Kidney (tissue), 14 donors: Measurements from ENCODE around the gene INSIG2. TPM values are rescaled to one million over a fixed set of nuclear protein-coding genes. Genes with fewer than 3 reads are reported as not detected.

ENCODE experiments used
- DNase-seq, 5 donors: peaks; one replicate each; pipeline ENCODE4 v3.0.0-alpha.2; 2013 to 2020
- FAIRE-seq: peaks from 2 replicates; lab custom pipeline; 2012; peaks lifted over from hg19 to GRCh38; lab: Jason Lieb, UNC
- H3K27ac ChIP-seq, 2 donors: one replicate each; pipeline ENCODE4 v1.7.0; 2013; ENCODE audit warnings: low read depth in 2 of 2, low read length in 2 of 2, inconsistent platforms in 1 of 2
- H3K27me3 ChIP-seq: one replicate; pipeline ENCODE4 v1.7.1; 2013; ENCODE audit warnings: low read length, inconsistent platforms; ENCODE audit not compliant: control insufficient read depth, insufficient read depth
- H3K36me3 ChIP-seq, 3 donors: one replicate each; pipeline versions ENCODE4 v1.7.0 to v1.7.1; 2013; ENCODE audit warnings: low read length in 3 of 3, control low read depth in 1 of 3, inconsistent platforms in 1 of 3; ENCODE audit not compliant: insufficient read depth in 3 of 3, control insufficient read depth in 2 of 3
- H3K4me1 ChIP-seq, 3 donors: one replicate each; pipeline versions ENCODE4 v1.7.0 to v1.7.1; 2013; ENCODE audit warnings: low read length in 3 of 3, inconsistent platforms in 1 of 3, low read depth in 1 of 3; ENCODE audit not compliant: control insufficient read depth in 2 of 3, insufficient read depth in 2 of 3
- H3K4me3 ChIP-seq, 3 donors: one replicate each; pipeline versions ENCODE4 v1.7.0 to v1.8.1; 2013; ENCODE audit warnings: low read length in 3 of 3, control low read depth in 1 of 3, inconsistent platforms in 1 of 3
- H3K9ac ChIP-seq, 3 donors: one replicate each; pipeline versions ENCODE4 v1.7.0 to v1.7.1; 2013; ENCODE audit warnings: low read length in 3 of 3, control low read depth in 1 of 3, inconsistent platforms in 1 of 3
- H3K9me3 ChIP-seq, 3 donors: one replicate each; pipeline versions ENCODE4 v1.7.0 to v1.7.1; 2013; ENCODE audit warnings: low read length in 3 of 3, control low read depth in 1 of 3, inconsistent platforms in 1 of 3; ENCODE audit not compliant: control insufficient read depth in 2 of 3, insufficient read depth in 1 of 3
- intact Hi-C: fragments of 100-400 bp; cut with DNase I; formaldehyde crosslinking; loops from one replicate; pipeline ENCODE4 v1.11.1; 2022
- polyA plus RNA-seq: library from polyadenylated mRNA; stranded (reverse); fragments of 350-450 nt; fragmentation: Illumina TruSeq; extraction: RNeasy Lipid Tissue Mini Kit (QIAGEN cat#74804); gene quantifications from one replicate; pipeline ENCODE4 v1.2.3, GENCODE V29; 2014; ENCODE audit warnings: low read depth, low replicate concordance; ENCODE audit not compliant: insufficient read depth
- total RNA-seq: library from RNA; stranded (reverse); fragmentation: NEBNext Ultra II Directional; extraction: Animal tissue kit (Norgen Biotek cat#: 25700); gene quantifications from one replicate; pipeline ENCODE4 v1.2.1, GENCODE V29; 2021
- TF ChIP-seq, protein P1 (sequence below): IDR thresholded peaks from 3 replicates; pipeline ENCODE4 v1.5.1; 2012; ENCODE audit warnings: mild to moderate bottlenecking, moderate library complexity, borderline replicate concordance; ENCODE audit not compliant: insufficient read depth; ENCODE audit errors: extremely low read depth
- donor health status: control.
- donor health status: control.
- donor health status: control.
- donor health status: control.
- donor health status: control.
- donor health status: DM: yes; HTN: yes; CAD: no.
- donor health status: Normal renal cell carcinoma (clear cell type).

The INSIG2 gene
- total and polyA plus RNA-seq, 2 donors from 2014 or later: 18.4 to 29.0 TPM

DNA sequence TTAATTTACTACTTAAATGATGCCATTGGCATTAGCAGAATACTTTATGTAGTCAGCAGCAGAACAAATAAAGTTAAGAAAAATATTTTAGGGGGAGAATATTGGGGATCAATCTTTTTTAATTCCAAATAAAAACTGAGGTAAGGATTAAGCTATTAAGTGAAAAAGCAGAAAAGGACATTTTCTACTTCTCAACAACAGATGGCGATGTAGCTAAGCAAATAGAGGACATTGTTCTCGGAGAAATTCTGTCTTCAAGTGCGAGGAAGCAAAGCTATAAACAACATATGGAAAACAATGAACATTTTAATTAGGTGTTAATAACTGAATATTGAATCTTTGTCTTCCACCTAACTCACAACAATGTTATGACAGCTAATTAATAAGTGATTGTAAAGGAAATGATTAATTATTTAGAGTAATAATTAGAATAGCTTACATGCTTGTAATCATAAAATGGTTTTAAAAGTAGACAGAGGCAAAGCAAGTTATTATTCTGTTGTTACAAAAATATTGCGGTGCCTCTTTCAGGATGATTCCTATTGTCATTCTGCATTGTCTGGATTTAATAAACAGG, 41.5 kb upstream of the INSIG2 start:
- no peaks in the 10 kb centered on the region for H3K9me3 ChIP-seq
- FAIRE-seq (peak; percentile 96), DNase-seq (peak in 2 of 5 donors; percentile 48 to 55)
- peaks cover 3% of the 10 kb centered on the region for H3K27me3 ChIP-seq
- no peak overlapping the region for H3K27ac ChIP-seq
- no peak overlapping the region for H3K4me3 ChIP-seq
- intact Hi-C loops: no loop called here
- H3K4me1 ChIP-seq: peaks cover 0 to 4% (median 0%) of the 10 kb centered on the region in 3 donors
- no peak overlapping the region for H3K9ac ChIP-seq
- TF ChIP-seq, protein P1, sequence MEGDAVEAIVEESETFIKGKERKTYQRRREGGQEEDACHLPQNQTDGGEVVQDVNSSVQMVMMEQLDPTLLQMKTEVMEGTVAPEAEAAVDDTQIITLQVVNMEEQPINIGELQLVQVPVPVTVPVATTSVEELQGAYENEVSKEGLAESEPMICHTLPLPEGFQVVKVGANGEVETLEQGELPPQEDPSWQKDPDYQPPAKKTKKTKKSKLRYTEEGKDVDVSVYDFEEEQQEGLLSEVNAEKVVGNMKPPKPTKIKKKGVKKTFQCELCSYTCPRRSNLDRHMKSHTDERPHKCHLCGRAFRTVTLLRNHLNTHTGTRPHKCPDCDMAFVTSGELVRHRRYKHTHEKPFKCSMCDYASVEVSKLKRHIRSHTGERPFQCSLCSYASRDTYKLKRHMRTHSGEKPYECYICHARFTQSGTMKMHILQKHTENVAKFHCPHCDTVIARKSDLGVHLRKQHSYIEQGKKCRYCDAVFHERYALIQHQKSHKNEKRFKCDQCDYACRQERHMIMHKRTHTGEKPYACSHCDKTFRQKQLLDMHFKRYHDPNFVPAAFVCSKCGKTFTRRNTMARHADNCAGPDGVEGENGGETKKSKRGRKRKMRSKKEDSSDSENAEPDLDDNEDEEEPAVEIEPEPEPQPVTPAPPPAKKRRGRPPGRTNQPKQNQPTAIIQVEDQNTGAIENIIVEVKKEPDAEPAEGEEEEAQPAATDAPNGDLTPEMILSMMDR: peak; percentile 67
- no peaks in the 10 kb centered on the region for H3K36me3 ChIP-seq

DNA sequence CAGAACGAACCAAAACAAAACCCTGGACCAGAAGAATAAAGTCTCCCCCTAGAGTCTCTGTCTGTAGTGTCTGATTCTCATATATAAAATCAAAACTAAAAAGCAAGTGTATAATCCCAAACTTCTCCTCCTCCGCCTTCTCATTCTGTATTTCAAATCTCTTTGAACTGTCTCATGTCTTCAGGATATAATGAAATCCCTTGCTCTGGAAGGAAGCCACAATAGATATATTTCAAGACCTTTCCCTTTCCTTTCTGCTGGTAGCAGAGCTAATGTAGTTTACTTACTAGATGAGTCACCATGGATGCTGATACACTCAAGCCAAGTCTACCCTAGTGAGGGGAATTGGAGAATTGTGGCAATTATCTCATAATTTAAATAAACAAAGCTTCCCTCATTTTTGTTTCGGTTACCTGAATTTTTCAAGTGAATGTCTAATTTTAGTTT, 40.9 kb upstream of the INSIG2 start:
- TF ChIP-seq, protein P1: no peak
- no peak overlapping the region for H3K4me3 ChIP-seq
- DNase-seq (no peak), FAIRE-seq (no peak)
- intact Hi-C loops: no loop called here
- H3K27me3 ChIP-seq: peaks cover 3% of the 10 kb centered on the region
- H3K9me3 ChIP-seq: no peaks in the 10 kb centered on the region
- H3K9ac ChIP-seq: no peak overlapping the region
- no peaks in the 10 kb centered on the region for H3K36me3 ChIP-seq
- no peak overlapping the region for H3K27ac ChIP-seq
- peaks cover 0 to 4% (median 0%) of the 10 kb centered on the region in 3 donors for H3K4me1 ChIP-seq

DNA sequence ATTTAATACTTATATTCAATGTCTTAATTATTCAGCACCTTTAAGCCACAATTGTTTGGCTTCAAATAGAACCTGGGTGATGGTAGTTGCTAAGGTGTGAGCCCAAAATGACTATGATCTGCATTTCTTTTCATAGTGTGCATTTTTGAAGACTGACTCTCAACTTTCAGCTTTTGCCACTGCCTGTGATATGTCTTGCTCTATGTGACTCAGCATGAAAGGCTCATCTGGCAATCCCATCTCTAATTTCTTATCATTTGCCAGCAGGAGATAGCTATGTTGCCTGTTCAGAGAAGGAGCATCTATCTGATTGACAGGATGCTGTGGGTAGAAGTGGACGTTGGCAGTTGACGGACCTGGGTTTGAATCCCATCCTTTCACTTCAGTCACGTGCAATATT, 39.9 kb upstream of the INSIG2 start:
- Histone ChIP-seq H3K27ac (no peak overlapping the region), H3K4me3 (no peak overlapping the region), H3K27me3 (peaks cover 3% of the 10 kb centered on the region), H3K4me1 (peaks cover 0 to 4% (median 0%) of the 10 kb centered on the region in 3 donors), H3K9me3 (no peaks in the 10 kb centered on the region), H3K36me3 (no peaks in the 10 kb centered on the region), H3K9ac (no peak overlapping the region)
- TF ChIP-seq, protein P1: no peak
- DNase-seq: no peak
- FAIRE-seq: no peak
- intact Hi-C loops: no loop called here
